ENCODE measurements around the gene GLRX5. TPM values are rescaled to one million over a fixed set of nuclear protein-coding genes. Genes with fewer than 3 reads are reported as not detected.

The GLRX5 gene
- total RNA-seq, 2 donors from 2014 or later: 21.5 to 49.1 TPM

DNA sequence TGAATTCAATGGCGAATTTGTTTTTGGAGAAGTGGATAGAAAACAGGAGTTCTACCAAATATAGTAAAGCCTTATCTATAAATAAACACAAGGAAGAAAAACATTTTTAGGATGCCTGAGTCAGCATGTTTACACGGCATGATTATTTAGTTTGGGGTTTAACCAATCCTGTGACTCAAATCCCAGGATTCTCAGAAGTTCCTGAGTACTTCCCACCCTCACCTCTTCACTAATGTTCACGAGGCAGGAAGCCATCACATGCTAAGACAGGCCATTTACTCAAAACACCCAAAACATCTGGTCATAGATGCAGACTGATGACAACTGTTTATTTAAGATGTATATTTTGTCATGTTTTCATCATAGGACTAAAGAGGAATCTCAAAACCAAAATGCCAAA, 3.4 kb upstream of the GLRX5 start:
- no peak overlapping the region for H3K4me3 ChIP-seq

DNA sequence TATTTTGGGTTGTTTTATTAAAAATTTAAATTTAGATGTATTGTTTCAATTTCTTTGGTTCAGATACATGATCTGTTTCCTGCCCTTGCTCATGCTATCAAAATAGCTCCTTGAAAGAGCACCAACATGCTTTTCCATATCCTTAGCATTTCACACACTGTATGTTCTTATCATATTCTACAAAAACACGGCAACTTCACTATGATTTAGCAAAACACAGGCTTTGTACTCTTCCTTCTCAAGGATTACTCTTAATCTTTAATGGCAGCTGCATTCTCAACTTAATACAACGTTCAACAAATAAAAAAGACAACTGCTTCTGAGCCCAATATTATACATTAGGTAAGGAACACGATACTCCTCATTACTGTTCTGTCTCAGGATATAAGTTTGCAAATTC, 2.9 kb upstream of the GLRX5 start:
- TF ChIP-seq POLR2A (IDR thresholded peaks at IDR 0.05): no peak
- TF ChIP-seq, protein P1, sequence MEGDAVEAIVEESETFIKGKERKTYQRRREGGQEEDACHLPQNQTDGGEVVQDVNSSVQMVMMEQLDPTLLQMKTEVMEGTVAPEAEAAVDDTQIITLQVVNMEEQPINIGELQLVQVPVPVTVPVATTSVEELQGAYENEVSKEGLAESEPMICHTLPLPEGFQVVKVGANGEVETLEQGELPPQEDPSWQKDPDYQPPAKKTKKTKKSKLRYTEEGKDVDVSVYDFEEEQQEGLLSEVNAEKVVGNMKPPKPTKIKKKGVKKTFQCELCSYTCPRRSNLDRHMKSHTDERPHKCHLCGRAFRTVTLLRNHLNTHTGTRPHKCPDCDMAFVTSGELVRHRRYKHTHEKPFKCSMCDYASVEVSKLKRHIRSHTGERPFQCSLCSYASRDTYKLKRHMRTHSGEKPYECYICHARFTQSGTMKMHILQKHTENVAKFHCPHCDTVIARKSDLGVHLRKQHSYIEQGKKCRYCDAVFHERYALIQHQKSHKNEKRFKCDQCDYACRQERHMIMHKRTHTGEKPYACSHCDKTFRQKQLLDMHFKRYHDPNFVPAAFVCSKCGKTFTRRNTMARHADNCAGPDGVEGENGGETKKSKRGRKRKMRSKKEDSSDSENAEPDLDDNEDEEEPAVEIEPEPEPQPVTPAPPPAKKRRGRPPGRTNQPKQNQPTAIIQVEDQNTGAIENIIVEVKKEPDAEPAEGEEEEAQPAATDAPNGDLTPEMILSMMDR (IDR thresholded peaks at IDR 0.05): no peak
- H3K27me3 ChIP-seq: no peaks in the 10 kb centered on the region
- H3K4me1 ChIP-seq: peaks cover 50% of the 10 kb centered on the region
- no peaks in the 10 kb centered on the region for H3K9me3 ChIP-seq
- H3K27ac ChIP-seq: no peak overlapping the region
- WGBS, 2 donors: 29 to 35% methylated on average over 3 of the region's 3 CpGs
- intact Hi-C loops (cut with DNase I): no loop called here
- no peak for ATAC-seq
- DNase-seq: no peak
- no peaks in the 10 kb centered on the region for H3K36me3 ChIP-seq (replicated peaks in 1 of 2; ENCODE audit: insufficient read depth in 1 of 2, low read depth in 2 of 2)
- no peak overlapping the region for H3K4me3 ChIP-seq

More for the DNA sequence above, 3.4 kb upstream of the GLRX5 start:
- intact Hi-C loops (cut with DNase I): no loop called here
- WGBS, 2 donors: 18 to 20% methylated on average over 3 of the region's 3 CpGs
- ATAC-seq (no peak), DNase-seq (no peak)
- H3K36me3 ChIP-seq (replicated peaks in 1 of 2; ENCODE audit: insufficient read depth in 1 of 2, low read depth in 2 of 2): no peaks in the 10 kb centered on the region
- H3K27me3 ChIP-seq: no peaks in the 10 kb centered on the region
- H3K4me1 ChIP-seq: peaks cover 45% of the 10 kb centered on the region
- no peaks in the 10 kb centered on the region for H3K9me3 ChIP-seq
- no peak overlapping the region for H3K27ac ChIP-seq
- TF ChIP-seq POLR2A (IDR thresholded peaks at IDR 0.05): no peak
- TF ChIP-seq, protein P1 (IDR thresholded peaks at IDR 0.05): no peak

DNA sequence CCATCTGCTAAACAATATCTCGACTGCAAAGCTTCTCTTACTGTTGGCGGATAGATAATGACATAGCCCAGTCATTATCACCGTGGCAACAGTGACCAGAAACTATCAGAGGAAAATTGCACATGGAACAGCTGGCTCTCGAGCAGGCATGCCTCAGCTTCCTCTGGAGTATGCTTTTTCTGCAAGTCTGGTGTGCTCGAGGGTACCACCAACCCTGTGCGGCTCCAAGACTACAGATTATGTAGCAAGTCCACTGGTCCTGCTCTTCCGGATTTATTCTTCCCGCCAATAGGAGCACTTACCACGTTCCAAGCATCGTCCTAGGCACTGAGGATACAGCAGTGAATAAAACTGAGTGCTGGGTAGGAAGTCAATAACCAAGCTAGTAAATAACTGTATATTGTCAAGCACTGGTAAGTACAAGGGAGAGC, 1.4 kb upstream of the GLRX5 start:
- 2 to 5% methylated on average over 10 of the region's 10 CpGs for WGBS, 2 donors

DNA sequence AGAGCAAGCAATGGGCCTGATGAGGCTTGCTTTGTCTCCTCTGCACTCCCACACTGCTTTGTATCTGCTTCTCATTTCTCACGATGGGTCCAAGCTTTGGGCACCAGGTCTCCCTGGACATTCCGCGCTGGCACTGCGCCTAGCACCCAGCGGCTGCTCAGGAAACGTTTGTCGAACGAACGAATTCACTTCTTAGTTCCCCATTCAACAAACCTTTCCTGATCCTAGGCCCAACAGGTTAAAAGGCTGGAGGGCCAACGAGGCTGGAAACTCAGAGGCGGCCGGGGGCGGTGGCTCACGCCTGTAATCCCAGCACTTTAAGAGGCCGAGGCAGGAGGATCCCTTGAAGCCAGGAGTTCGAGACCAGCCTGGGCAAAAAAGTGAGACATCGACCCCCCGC, 1.0 kb upstream of the GLRX5 start:
- H3K27me3 ChIP-seq: no peaks in the 10 kb centered on the region
- intact Hi-C loops (cut with DNase I): no loop called here
- no peaks in the 10 kb centered on the region for H3K9me3 ChIP-seq
- peak overlapping the region in 3 of 4 donors; percentile 66 to 87 (median 85) for H3K27ac ChIP-seq
- no peak for ATAC-seq
- WGBS, 2 donors: 0 to 2% methylated on average over 17 to 18 of the region's 18 CpGs
- TF ChIP-seq, protein P1 (IDR thresholded peaks at IDR 0.05): no peak
- no peak for TF ChIP-seq POLR2A (IDR thresholded peaks at IDR 0.05)
- no peaks in the 10 kb centered on the region for H3K36me3 ChIP-seq (replicated peaks in 1 of 2; ENCODE audit: insufficient read depth in 1 of 2, low read depth in 2 of 2)
- no peak for DNase-seq
- H3K4me1 ChIP-seq: peaks cover 64% of the 10 kb centered on the region
- H3K4me3 ChIP-seq: peak overlapping the region; percentile 72 to 80

More for the DNA sequence above, 1.4 kb upstream of the GLRX5 start:
- TF ChIP-seq POLR2A (IDR thresholded peaks at IDR 0.05): no peak
- TF ChIP-seq, protein P1 (IDR thresholded peaks at IDR 0.05): no peak
- intact Hi-C loops (cut with DNase I): no loop called here
- no peak for ATAC-seq
- no peaks in the 10 kb centered on the region for H3K36me3 ChIP-seq (replicated peaks in 1 of 2; ENCODE audit: insufficient read depth in 1 of 2, low read depth in 2 of 2)
- peak in 1 of 4 donors; percentile 23 for DNase-seq
- peaks cover 60% of the 10 kb centered on the region for H3K4me1 ChIP-seq
- no peaks in the 10 kb centered on the region for H3K27me3 ChIP-seq
- peak overlapping the region; percentile 72 to 80 for H3K4me3 ChIP-seq
- no peaks in the 10 kb centered on the region for H3K9me3 ChIP-seq
- H3K27ac ChIP-seq: peak overlapping the region in 3 of 4 donors; percentile 66 to 87 (median 85)
